ENCODE results near the gene MRPS9.

- TF ChIP-seq EZH2 (IDR thresholded peaks at IDR 0.05; ENCODE audit: insufficient read depth, poor library complexity, severe bottlenecking), result no peak
- TF ChIP-seq EZH2phosphoT487 (IDR thresholded peaks at IDR 0.05; ENCODE audit: insufficient read depth, low read depth), result no peak
Observed at GRCh38 chr2:105113616-105114291, 75.9 kb downstream of the MRPS9 start.
